IMR-90 (cell line): Measurements from ENCODE around the gene DCAF17.

Experiments used
- CHD1 ChIP-seq: IDR thresholded peaks from 2 replicates; pipeline ENCODE4 v1.6.1; 2012; ENCODE audit warnings: low read depth, low read length, improper control_type of control experiment
- CTCF ChIP-seq: conservative IDR thresholded peaks from 2 replicates; pipeline ENCODE4 v1.5.1; 2012; ENCODE audit warnings: mild to moderate bottlenecking, low read depth, low read length, improper control_type of control experiment
- NFE2L2 ChIP-seq: fragments of 150-350 bp; IDR thresholded peaks from 2 replicates; pipeline ENCODE4 v1.6.1; 2016; ENCODE audit warnings: low read depth, mild to moderate bottlenecking, low read length
- POLR2A ChIP-seq: IDR thresholded peaks from 2 replicates; pipeline ENCODE4 v1.6.1; 2012; ENCODE audit warnings: mild to moderate bottlenecking, low read depth, low read length
- RAD21 ChIP-seq: IDR thresholded peaks from 2 replicates; pipeline ENCODE4 v1.6.1; 2012; ENCODE audit warnings: low read length, improper control_type of control experiment

GRCh38 chr2:171404261-171404660 is 29.8 kb upstream of the DCAF17 start:
- no peak for TF ChIP-seq CHD1
- no peak for TF ChIP-seq POLR2A
- no peak for TF ChIP-seq CTCF
- TF ChIP-seq RAD21, result no peak
- no peak for TF ChIP-seq NFE2L2
